ENCODE measurements around the gene KLF16.

Gene KLF16

GRCh38 chr19:1805401-1806183 lies 57.8 kb downstream of the KLF16 start:
- no peak for DNase-seq

GRCh38 chr19:1804858-1805257 lies 58.5 kb downstream of the KLF16 start:
- DNase-seq: no peak
